HK-2 (cell line): ENCODE results near the gene AQP12B.
"Not testable (repeated sequence)": the region's sequence is repeated elsewhere in the genome, so short reads cannot be mapped to it uniquely, and the experiment has no call there.

ENCODE experiments used
- DNase-seq: peaks from one replicate; pipeline ENCODE4 v3.0.0-alpha.2; 2018; ENCODE audit not compliant: unreplicated experiment

The AQP12B gene

GRCh38 chr2:240682431-240683224 lies at the start of gene AQP12B:
AQP12B (minus strand) TSS chr2:240682885; CDS start chr2:240682837, 48 bp downstream.
- not testable (repeated sequence) for DNase-seq

DNA sequence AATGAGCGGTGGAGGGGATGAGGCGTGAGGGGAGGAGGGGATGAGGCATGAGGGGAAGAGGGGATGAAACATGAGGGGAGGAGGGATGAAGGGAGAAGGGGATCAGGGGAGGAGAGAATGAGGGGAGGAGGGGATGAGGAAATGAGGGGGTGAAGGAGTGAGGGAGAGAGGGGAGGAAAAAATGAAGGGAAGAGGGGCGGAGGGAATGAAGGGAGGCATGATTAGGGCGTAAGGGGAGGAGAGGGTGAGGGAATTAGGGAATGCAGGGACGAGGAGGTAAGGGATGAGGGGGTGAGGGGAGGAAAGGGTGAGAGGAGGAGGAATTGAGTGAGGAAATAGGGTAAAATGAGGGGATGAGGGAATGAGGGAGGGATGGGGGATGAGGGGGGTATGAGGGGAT lies 49.5 kb upstream of the AQP12B start:
- DNase-seq = no peak

- DNase-seq = no peak
Measured at GRCh38 chr2:240731178-240731545, 48.5 kb upstream of the AQP12B start.

- no peak for DNase-seq
Measured at GRCh38 chr2:240730501-240731177, 48.0 kb upstream of the AQP12B start.

- no peak for DNase-seq
Measured at GRCh38 chr2:240728827-240729226, 46.1 kb upstream of the AQP12B start.

- DNase-seq = no peak
Measured at GRCh38 chr2:240728361-240728760, 45.7 kb upstream of the AQP12B start.

GRCh38 chr2:240727913-240728312 lies 45.2 kb upstream of the AQP12B start:
- DNase-seq = no peak

DNA sequence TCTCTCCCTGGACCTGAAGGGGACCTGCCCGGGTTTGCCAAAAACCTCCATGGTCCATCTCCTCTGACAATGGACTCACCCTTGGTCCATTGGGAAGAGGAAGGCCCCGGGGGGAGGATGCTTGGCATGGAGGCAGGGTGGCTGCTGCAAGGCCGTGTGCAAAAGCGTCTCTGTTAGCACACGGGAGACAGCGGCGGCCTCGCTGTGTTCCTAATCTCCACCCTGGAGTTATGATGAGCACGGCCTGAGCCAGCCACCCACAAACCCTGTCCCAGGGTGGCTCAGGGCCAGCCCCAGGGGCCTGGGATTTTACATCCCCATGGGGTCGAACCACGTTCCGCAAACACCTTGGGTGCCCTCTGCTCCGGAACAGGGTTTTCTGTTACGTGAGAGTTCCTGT lies 44.8 kb upstream of the AQP12B start:
- DNase-seq = no peak

GRCh38 chr2:240726876-240727275 lies 44.2 kb upstream of the AQP12B start:
- DNase-seq = no peak

GRCh38 chr2:240725671-240726070 lies 43.0 kb upstream of the AQP12B start:
- no peak for DNase-seq

- DNase-seq = no peak
Measured at GRCh38 chr2:240725266-240725665, 42.6 kb upstream of the AQP12B start.

GRCh38 chr2:240724431-240724830 lies 41.7 kb upstream of the AQP12B start:
- no peak for DNase-seq

GRCh38 chr2:240723851-240724250 lies 41.2 kb upstream of the AQP12B start:
- no peak for DNase-seq

GRCh38 chr2:240722796-240723735 lies 40.4 kb upstream of the AQP12B start:
- DNase-seq = no peak

GRCh38 chr2:240722376-240722775 lies 39.7 kb upstream of the AQP12B start:
- DNase-seq = no peak

DNA sequence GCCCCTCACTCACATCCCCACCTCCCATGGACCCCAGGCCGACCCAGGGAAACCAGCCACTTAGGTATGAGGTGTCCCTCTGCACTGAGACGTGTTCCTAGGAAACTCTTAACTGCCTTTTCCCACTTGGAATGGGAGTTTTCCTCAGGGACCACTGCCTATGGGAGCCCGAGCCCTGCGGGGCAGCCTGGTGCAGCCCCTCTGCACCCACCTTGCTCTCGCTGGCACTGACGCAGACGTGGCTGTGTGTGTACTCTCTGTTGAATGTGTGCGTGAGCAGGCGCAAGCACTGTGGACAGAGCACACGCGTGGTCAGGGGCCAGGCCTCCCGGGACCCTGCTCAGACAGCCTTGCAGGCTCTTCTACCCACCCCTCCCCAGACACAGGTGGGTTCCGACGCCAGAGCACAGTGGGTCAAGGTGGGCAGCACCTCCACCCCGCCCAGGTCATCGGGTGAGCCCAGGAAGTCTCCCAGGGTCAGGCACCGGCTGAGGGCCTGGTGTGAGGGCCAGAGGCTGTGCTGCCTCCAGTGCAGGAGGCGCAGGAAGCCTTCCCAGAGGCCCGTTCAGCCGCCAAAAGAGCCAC lies 39.0 kb upstream of the AQP12B start:
- no peak for DNase-seq

GRCh38 chr2:240720686-240721595 lies 38.3 kb upstream of the AQP12B start:
- DNase-seq = no peak

- no peak for DNase-seq
Measured at GRCh38 chr2:240719676-240720545, 37.2 kb upstream of the AQP12B start.

DNA sequence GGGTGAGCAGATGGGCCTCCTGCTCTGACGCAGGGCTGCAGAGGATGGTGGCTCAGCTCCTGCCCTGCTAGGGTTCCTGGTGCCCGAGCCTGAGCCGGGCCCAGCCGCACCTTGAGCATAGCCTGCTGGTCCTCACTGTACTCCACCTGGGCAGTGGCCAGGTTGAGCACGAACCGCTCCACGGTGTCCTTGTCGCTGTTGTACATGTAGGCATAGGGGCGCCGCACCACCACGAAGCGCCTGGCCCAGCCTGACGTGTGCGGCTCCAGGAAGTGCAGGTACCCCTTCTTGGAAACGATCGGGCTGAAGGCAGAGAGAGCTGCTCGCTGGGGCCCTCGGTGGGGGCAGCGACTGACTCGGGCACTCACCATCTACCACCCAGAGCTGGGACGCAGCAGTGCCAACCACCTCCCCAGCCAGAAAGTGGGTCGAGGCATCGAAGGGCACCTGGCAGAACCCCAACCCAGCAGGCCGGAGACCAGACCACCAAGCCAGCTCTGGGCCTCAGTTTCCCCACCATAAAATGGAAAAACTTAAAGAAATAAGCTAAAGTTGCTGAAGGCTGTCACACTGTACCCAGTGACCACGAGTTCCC lies 36.3 kb upstream of the AQP12B start:
- no peak for DNase-seq
